Esophagus muscularis mucosa (tissue), 4 donors: Measurements from ENCODE around the gene CDH22.
A peak's percentile ranks its signal among the peaks of the same experiment; 100 is the strongest.

Experiments used
- CTCF ChIP-seq, 3 experiments: fragments of 200-600 bp in 2 of 3; fragments of 450-650 bp in 1 of 3; sonication (generic) in 2 of 3; IDR thresholded peaks; one replicate each; pipeline ENCODE4 v1.5.1; 2017 to 2019; ENCODE audit warnings: antibody characterized with exemption in 3 of 3, mild to moderate bottlenecking in 2 of 3, moderate library complexity in 1 of 3
- EP300 ChIP-seq: sonication (generic); formaldehyde crosslinking; IDR thresholded peaks from one replicate; pipeline ENCODE4 v1.6.1; 2017; ENCODE audit warnings: antibody characterized with exemption
- POLR2A ChIP-seq: fragments of 450-650 bp; IDR thresholded peaks from one replicate; pipeline ENCODE4 v1.6.1; 2017; ENCODE audit warnings: antibody characterized with exemption, moderate library complexity, mild to moderate bottlenecking, low read depth
- POLR2AphosphoS5 ChIP-seq, 2 donors: sonication (generic); formaldehyde crosslinking; IDR thresholded peaks; one replicate each; pipeline ENCODE4 v1.6.1; 2017; ENCODE audit warnings: antibody characterized with exemption in 2 of 2

- TF ChIP-seq CTCF (IDR thresholded peaks at IDR 0.05), result peak in 1 of 3 experiments; percentile 21
- TF ChIP-seq EP300, result no peak
- no peak for TF ChIP-seq POLR2AphosphoS5 (IDR thresholded peaks at IDR 0.05)
- no peak for TF ChIP-seq POLR2A
These were observed 156.4 kb downstream of the CDH22 start for GRCh38 chr20:46151936-46152335.
